ENCODE measurements around the gene ASXL1. TPM values are rescaled to one million over a fixed set of nuclear protein-coding genes. Genes with fewer than 3 reads are reported as not detected.

Gene ASXL1
- total RNA-seq, 2 donors from 2014 or later, result 74.5 to 135 TPM

DNA sequence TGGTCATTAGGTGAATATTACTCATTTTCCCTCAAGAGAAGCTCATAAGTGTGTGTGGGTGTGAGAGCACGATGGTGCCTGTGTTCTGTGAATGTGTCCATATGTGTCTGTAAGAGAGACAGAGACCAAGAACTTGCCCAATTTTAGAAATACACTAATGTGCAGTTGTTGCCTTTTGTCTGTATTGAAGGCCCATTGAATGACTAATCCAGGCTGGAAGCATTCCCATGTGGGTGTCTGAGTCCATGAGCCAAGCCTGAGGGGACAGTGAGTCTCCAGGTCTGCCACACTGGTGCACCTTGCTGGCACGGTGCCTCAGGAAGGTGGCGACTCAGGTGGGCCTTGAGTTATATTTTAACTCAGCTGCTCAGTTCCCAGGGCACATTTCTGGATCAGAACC, 25.5 kb upstream of the ASXL1 start:
- peaks cover 7% of the 10 kb centered on the region for H3K36me3 ChIP-seq
- H3K27me3 ChIP-seq (replicated peaks; ENCODE audit: insufficient read depth), result no peaks in the 10 kb centered on the region
- H3K9me3 ChIP-seq, result no peaks in the 10 kb centered on the region
- no peak for ATAC-seq (ENCODE audit: insufficient number of reproducible peaks, low FRiP score, low read depth)
- H3K4me1 ChIP-seq (ENCODE audit: control insufficient read depth in 1 of 2, low read depth in 2 of 2), result no peaks in the 10 kb centered on the region
- no peak overlapping the region for H3K27ac ChIP-seq
- TF ChIP-seq, protein P1, sequence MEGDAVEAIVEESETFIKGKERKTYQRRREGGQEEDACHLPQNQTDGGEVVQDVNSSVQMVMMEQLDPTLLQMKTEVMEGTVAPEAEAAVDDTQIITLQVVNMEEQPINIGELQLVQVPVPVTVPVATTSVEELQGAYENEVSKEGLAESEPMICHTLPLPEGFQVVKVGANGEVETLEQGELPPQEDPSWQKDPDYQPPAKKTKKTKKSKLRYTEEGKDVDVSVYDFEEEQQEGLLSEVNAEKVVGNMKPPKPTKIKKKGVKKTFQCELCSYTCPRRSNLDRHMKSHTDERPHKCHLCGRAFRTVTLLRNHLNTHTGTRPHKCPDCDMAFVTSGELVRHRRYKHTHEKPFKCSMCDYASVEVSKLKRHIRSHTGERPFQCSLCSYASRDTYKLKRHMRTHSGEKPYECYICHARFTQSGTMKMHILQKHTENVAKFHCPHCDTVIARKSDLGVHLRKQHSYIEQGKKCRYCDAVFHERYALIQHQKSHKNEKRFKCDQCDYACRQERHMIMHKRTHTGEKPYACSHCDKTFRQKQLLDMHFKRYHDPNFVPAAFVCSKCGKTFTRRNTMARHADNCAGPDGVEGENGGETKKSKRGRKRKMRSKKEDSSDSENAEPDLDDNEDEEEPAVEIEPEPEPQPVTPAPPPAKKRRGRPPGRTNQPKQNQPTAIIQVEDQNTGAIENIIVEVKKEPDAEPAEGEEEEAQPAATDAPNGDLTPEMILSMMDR (IDR thresholded peaks at IDR 0.05), result no peak
- H3K4me3 ChIP-seq, result no peak overlapping the region
- no peak for DNase-seq (ENCODE audit: low spot score)

DNA sequence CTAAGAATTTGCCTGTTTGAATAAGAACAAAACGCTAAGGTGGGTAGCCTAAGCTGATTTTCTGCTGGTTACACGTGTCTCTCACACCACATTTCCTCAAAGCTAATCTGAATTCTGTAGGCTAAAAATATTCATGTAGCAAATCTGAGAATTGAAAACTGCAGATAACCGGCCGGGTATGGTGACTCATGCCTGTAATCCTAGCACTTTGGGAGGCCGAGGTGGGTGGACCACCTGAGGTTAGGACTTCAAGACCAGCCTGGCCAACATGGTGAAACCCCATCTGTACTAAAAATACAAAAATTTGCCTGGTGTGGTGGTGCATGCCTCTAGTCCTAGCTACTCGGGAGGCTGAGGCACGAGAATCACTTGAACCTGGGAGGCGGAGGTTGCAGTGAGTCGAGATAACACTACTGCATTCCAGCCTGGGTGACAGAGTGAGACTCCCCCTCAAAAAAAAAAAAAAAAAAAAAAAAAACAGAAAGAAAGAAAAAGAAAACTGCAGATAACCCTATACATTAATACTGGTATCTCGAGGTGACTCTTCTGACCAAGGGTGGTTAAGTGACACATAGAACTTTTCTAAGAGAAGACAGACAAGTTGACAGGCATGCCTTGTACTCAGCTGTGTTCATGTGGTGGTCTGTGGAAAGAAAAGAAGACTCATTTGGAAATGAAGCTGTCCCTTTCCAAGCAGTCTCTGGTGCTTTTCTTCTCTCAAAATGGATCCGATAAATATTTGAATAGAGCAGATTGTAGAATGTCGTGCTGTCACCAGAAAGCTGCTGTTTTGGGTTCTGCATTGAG, 24.7 kb upstream of the ASXL1 start:
- Histone ChIP-seq H3K27ac (no peak overlapping the region), H3K4me1 (ENCODE audit: control insufficient read depth in 1 of 2, low read depth in 2 of 2) (peaks cover 0 to under 1% of the 10 kb centered on the region in 2 donors), H3K4me3 (no peak overlapping the region), H3K9me3 (no peaks in the 10 kb centered on the region), H3K36me3 (peaks cover 7% of the 10 kb centered on the region), H3K27me3 (replicated peaks; ENCODE audit: insufficient read depth) (no peaks in the 10 kb centered on the region)
- DNase-seq (ENCODE audit: low spot score) (no peak), ATAC-seq (ENCODE audit: insufficient number of reproducible peaks, low FRiP score, low read depth) (no peak)
- TF ChIP-seq, protein P1 (IDR thresholded peaks at IDR 0.05), result no peak

DNA sequence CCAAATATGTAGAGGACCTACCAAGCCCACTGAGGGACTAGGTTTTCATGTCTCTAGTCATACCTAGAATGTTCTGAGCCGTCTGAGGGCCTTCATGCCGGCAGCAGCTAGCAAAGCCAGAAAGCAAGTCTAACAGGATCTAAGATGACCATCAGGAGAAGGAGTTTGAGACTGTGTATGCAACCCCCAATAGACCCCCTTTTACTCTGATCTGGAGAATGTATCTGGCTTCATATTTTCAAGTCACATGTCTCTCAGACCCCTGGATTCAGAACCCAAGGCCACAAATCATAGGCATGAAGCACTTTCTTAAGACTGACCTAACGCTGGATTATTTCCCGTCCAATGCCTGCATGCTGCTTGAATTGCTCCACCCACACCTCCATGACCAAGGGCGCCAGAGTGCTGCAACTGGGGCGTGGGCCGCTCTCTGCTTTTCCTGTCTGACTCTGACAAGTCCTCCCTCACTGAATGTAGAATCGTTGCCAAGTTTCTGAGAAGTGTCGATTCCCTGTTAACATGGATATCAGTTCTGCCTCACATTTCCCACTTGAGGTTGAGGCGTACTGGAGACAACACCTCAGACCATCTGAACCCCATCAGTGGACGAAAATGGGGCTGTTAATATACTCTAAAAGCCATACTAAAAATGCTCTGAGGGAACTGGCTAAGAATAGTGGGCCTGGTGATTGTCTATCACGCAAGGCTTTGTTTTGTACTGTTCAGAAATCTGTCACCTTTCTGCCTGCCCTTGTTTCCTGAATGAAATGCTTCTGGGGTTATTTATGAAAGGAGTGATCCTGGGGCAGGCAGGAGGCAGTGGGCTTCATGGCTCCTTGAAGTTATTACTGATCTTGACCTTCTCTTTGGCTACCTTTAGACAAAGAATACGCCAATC, 23.9 kb upstream of the ASXL1 start:
- Histone ChIP-seq H3K27ac (no peak overlapping the region), H3K27me3 (replicated peaks; ENCODE audit: insufficient read depth) (no peaks in the 10 kb centered on the region), H3K36me3 (peaks cover 7% of the 10 kb centered on the region), H3K4me3 (no peak overlapping the region), H3K9me3 (no peaks in the 10 kb centered on the region), H3K4me1 (ENCODE audit: control insufficient read depth in 1 of 2, low read depth in 2 of 2) (peaks cover 0 to 9% of the 10 kb centered on the region in 2 donors)
- no peak for DNase-seq (ENCODE audit: low spot score)
- TF ChIP-seq, protein P1 (IDR thresholded peaks at IDR 0.05), result no peak
- no peak for ATAC-seq (ENCODE audit: insufficient number of reproducible peaks, low FRiP score, low read depth)

DNA sequence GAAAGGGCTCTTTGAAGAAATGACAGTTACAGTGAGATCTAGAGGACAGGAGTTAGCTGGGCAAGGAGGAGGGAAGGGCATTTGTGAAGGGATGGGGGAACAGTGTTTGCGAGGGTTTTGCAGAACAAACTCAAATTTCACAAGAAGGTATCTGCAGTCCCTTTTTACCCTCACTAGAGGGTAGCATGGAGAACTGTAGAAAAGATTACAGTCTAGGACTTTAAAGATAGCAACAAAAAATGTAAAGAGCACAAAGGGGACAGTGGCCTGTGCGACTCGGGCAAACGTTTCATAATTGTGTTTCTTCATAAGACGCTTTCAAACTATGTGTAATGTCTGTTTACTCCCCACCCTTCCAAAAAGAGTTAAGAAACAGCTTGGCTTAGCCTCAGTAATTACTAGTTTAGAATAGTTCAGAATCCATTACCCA, 21.2 kb upstream of the ASXL1 start:
- TF ChIP-seq, protein P1 (IDR thresholded peaks at IDR 0.05), result peak; percentile 46
- H3K9me3 ChIP-seq, result no peaks in the 10 kb centered on the region
- H3K4me1 ChIP-seq (ENCODE audit: control insufficient read depth in 1 of 2, low read depth in 2 of 2), result peaks cover 0 to 11% of the 10 kb centered on the region in 2 donors
- no peak for DNase-seq (ENCODE audit: low spot score)
- H3K27ac ChIP-seq, result no peak overlapping the region
- no peak for ATAC-seq (ENCODE audit: insufficient number of reproducible peaks, low FRiP score, low read depth)
- H3K27me3 ChIP-seq (replicated peaks; ENCODE audit: insufficient read depth), result no peaks in the 10 kb centered on the region
- H3K4me3 ChIP-seq, result no peak overlapping the region
- H3K36me3 ChIP-seq, result no peaks in the 10 kb centered on the region
